Measurements from ENCODE around the gene DCAF6.

The DCAF6 gene

GRCh38 chr1:168032029-168032428 is 95.5 kb downstream of the DCAF6 start:
- DNase-seq: no peak
- H3K23ac ChIP-seq (ENCODE audit: low read length): no peak overlapping the region
- H3K56ac ChIP-seq (ENCODE audit: low read length): no peak overlapping the region
- H2BK120ac ChIP-seq (ENCODE audit: low read depth, low read length): no peak overlapping the region
- H3K36me3 ChIP-seq (ENCODE audit: control insufficient read depth, insufficient read depth, low read length): no peaks in the 10 kb centered on the region
- H2BK15ac ChIP-seq (replicated peaks; ENCODE audit: low read depth): no peak overlapping the region
- WGBS (ENCODE audit: extremely low coverage, insufficient coverage, low lambda C conversion rate): no CpG with 5 or more reads among the region's 1 CpG
- H3K79me2 ChIP-seq (ENCODE audit: control insufficient read depth, insufficient read depth, low read length): no peaks in the 10 kb centered on the region
- no peak overlapping the region for H3K27ac ChIP-seq (ENCODE audit: low read depth, low read length)
- no peaks in the 10 kb centered on the region for H3K79me1 ChIP-seq (ENCODE audit: low read length)
- no peak overlapping the region for H4K8ac ChIP-seq (ENCODE audit: low read depth, low read length)
- no peaks in the 10 kb centered on the region for H3K27me3 ChIP-seq (ENCODE audit: insufficient read depth, low read length, poor library complexity)
- no peak overlapping the region for H3K18ac ChIP-seq (ENCODE audit: low read length)
- H3K9ac ChIP-seq (ENCODE audit: low read length): no peak overlapping the region
- no peak overlapping the region for H3K4me3 ChIP-seq (ENCODE audit: low read length)
- H3K4me1 ChIP-seq (ENCODE audit: control insufficient read depth, low read depth, low read length): no peaks in the 10 kb centered on the region
- H2AK5ac ChIP-seq (ENCODE audit: low read length): no peak overlapping the region
- H2BK5ac ChIP-seq (ENCODE audit: low read length): no peak overlapping the region
- no peak overlapping the region for H3K4ac ChIP-seq (ENCODE audit: low read depth, low read length)
- H4K5ac ChIP-seq (ENCODE audit: low read length): no peak overlapping the region
- no peak overlapping the region for H3K4me2 ChIP-seq (ENCODE audit: low read length)

- no peaks in the 10 kb centered on the region for H3K4me1 ChIP-seq (ENCODE audit: control insufficient read depth, low read depth, low read length)
- no peak overlapping the region for H4K5ac ChIP-seq (ENCODE audit: low read length)
- no peak overlapping the region for H3K27ac ChIP-seq (ENCODE audit: low read depth, low read length)
- H4K8ac ChIP-seq (ENCODE audit: low read depth, low read length): no peak overlapping the region
- H2AK5ac ChIP-seq (ENCODE audit: low read length): no peak overlapping the region
- H3K23ac ChIP-seq (ENCODE audit: low read length): no peak overlapping the region
- H3K4me2 ChIP-seq (ENCODE audit: low read length): no peak overlapping the region
- no peak overlapping the region for H3K18ac ChIP-seq (ENCODE audit: low read length)
- H2BK120ac ChIP-seq (ENCODE audit: low read depth, low read length): no peak overlapping the region
- H3K79me2 ChIP-seq (ENCODE audit: control insufficient read depth, insufficient read depth, low read length): no peaks in the 10 kb centered on the region
- WGBS (ENCODE audit: extremely low coverage, insufficient coverage, low lambda C conversion rate): no CpG with 5 or more reads among the region's 5 CpGs
- no peak overlapping the region for H2BK5ac ChIP-seq (ENCODE audit: low read length)
- no peak for DNase-seq
- no peak overlapping the region for H2BK15ac ChIP-seq (replicated peaks; ENCODE audit: low read depth)
- H3K27me3 ChIP-seq (ENCODE audit: insufficient read depth, low read length, poor library complexity): no peaks in the 10 kb centered on the region
- H3K56ac ChIP-seq (ENCODE audit: low read length): no peak overlapping the region
- no peaks in the 10 kb centered on the region for H3K79me1 ChIP-seq (ENCODE audit: low read length)
- no peaks in the 10 kb centered on the region for H3K36me3 ChIP-seq (ENCODE audit: control insufficient read depth, insufficient read depth, low read length)
- no peak overlapping the region for H3K4me3 ChIP-seq (ENCODE audit: low read length)
- H3K4ac ChIP-seq (ENCODE audit: low read depth, low read length): no peak overlapping the region
- H3K9ac ChIP-seq (ENCODE audit: low read length): no peak overlapping the region
Measured at GRCh38 chr1:168035345-168035744, 98.9 kb downstream of the DCAF6 start.

- no peak for DNase-seq
- no peak overlapping the region for H3K18ac ChIP-seq (ENCODE audit: low read length)
- H3K4ac ChIP-seq (ENCODE audit: low read depth, low read length): no peak overlapping the region
- no peaks in the 10 kb centered on the region for H3K4me1 ChIP-seq (ENCODE audit: control insufficient read depth, low read depth, low read length)
- H4K5ac ChIP-seq (ENCODE audit: low read length): no peak overlapping the region
- no peaks in the 10 kb centered on the region for H3K79me2 ChIP-seq (ENCODE audit: control insufficient read depth, insufficient read depth, low read length)
- H3K23ac ChIP-seq (ENCODE audit: low read length): no peak overlapping the region
- H3K36me3 ChIP-seq (ENCODE audit: control insufficient read depth, insufficient read depth, low read length): peaks cover 2% of the 10 kb centered on the region
- WGBS (ENCODE audit: extremely low coverage, insufficient coverage, low lambda C conversion rate): no CpG with 5 or more reads among the region's 2 CpGs
- no peak overlapping the region for H2BK15ac ChIP-seq (replicated peaks; ENCODE audit: low read depth)
- H3K4me2 ChIP-seq (ENCODE audit: low read length): no peak overlapping the region
- H4K8ac ChIP-seq (ENCODE audit: low read depth, low read length): no peak overlapping the region
- no peak overlapping the region for H2BK120ac ChIP-seq (ENCODE audit: low read depth, low read length)
- no peaks in the 10 kb centered on the region for H3K79me1 ChIP-seq (ENCODE audit: low read length)
- H3K56ac ChIP-seq (ENCODE audit: low read length): no peak overlapping the region
- H3K27ac ChIP-seq (ENCODE audit: low read depth, low read length): no peak overlapping the region
- H3K27me3 ChIP-seq (ENCODE audit: insufficient read depth, low read length, poor library complexity): no peaks in the 10 kb centered on the region
- no peak overlapping the region for H3K4me3 ChIP-seq (ENCODE audit: low read length)
- H2AK5ac ChIP-seq (ENCODE audit: low read length): no peak overlapping the region
- no peak overlapping the region for H3K9ac ChIP-seq (ENCODE audit: low read length)
- no peak overlapping the region for H2BK5ac ChIP-seq (ENCODE audit: low read length)
Measured at GRCh38 chr1:168042362-168042761, 105.9 kb downstream of the DCAF6 start.

GRCh38 chr1:168045311-168045710 is 108.8 kb downstream of the DCAF6 start:
- H3K9ac ChIP-seq (ENCODE audit: low read length): no peak overlapping the region
- no peak overlapping the region for H3K4me3 ChIP-seq (ENCODE audit: low read length)
- H4K5ac ChIP-seq (ENCODE audit: low read length): no peak overlapping the region
- no peak overlapping the region for H2BK120ac ChIP-seq (ENCODE audit: low read depth, low read length)
- H3K56ac ChIP-seq (ENCODE audit: low read length): no peak overlapping the region
- no peaks in the 10 kb centered on the region for H3K27me3 ChIP-seq (ENCODE audit: insufficient read depth, low read length, poor library complexity)
- no peak overlapping the region for H4K8ac ChIP-seq (ENCODE audit: low read depth, low read length)
- H3K4ac ChIP-seq (ENCODE audit: low read depth, low read length): no peak overlapping the region
- no peaks in the 10 kb centered on the region for H3K4me1 ChIP-seq (ENCODE audit: control insufficient read depth, low read depth, low read length)
- no peak overlapping the region for H3K18ac ChIP-seq (ENCODE audit: low read length)
- no peak overlapping the region for H3K27ac ChIP-seq (ENCODE audit: low read depth, low read length)
- no peak overlapping the region for H2BK15ac ChIP-seq (replicated peaks; ENCODE audit: low read depth)
- no peaks in the 10 kb centered on the region for H3K79me2 ChIP-seq (ENCODE audit: control insufficient read depth, insufficient read depth, low read length)
- peaks cover 2% of the 10 kb centered on the region for H3K36me3 ChIP-seq (ENCODE audit: control insufficient read depth, insufficient read depth, low read length)
- no peaks in the 10 kb centered on the region for H3K79me1 ChIP-seq (ENCODE audit: low read length)
- no peak overlapping the region for H3K23ac ChIP-seq (ENCODE audit: low read length)
- H2AK5ac ChIP-seq (ENCODE audit: low read length): no peak overlapping the region
- H2BK5ac ChIP-seq (ENCODE audit: low read length): no peak overlapping the region
- DNase-seq: no peak
- no CpG with 5 or more reads among the region's 1 CpG for WGBS (ENCODE audit: extremely low coverage, insufficient coverage, low lambda C conversion rate)
- no peak overlapping the region for H3K4me2 ChIP-seq (ENCODE audit: low read length)

- H3K4me3 ChIP-seq (ENCODE audit: low read length): no peak overlapping the region
- no peak overlapping the region for H2BK5ac ChIP-seq (ENCODE audit: low read length)
- H3K27me3 ChIP-seq (ENCODE audit: insufficient read depth, low read length, poor library complexity): no peaks in the 10 kb centered on the region
- no peaks in the 10 kb centered on the region for H3K36me3 ChIP-seq (ENCODE audit: control insufficient read depth, insufficient read depth, low read length)
- DNase-seq: no peak
- H3K79me1 ChIP-seq (ENCODE audit: low read length): no peaks in the 10 kb centered on the region
- H3K56ac ChIP-seq (ENCODE audit: low read length): no peak overlapping the region
- no peak overlapping the region for H3K23ac ChIP-seq (ENCODE audit: low read length)
- no peaks in the 10 kb centered on the region for H3K79me2 ChIP-seq (ENCODE audit: control insufficient read depth, insufficient read depth, low read length)
- H2AK5ac ChIP-seq (ENCODE audit: low read length): no peak overlapping the region
- H3K9ac ChIP-seq (ENCODE audit: low read length): no peak overlapping the region
- WGBS (ENCODE audit: extremely low coverage, insufficient coverage, low lambda C conversion rate): no CpG with 5 or more reads among the region's 1 CpG
- H3K18ac ChIP-seq (ENCODE audit: low read length): no peak overlapping the region
- H4K5ac ChIP-seq (ENCODE audit: low read length): no peak overlapping the region
- no peak overlapping the region for H2BK120ac ChIP-seq (ENCODE audit: low read depth, low read length)
- no peak overlapping the region for H2BK15ac ChIP-seq (replicated peaks; ENCODE audit: low read depth)
- no peak overlapping the region for H3K27ac ChIP-seq (ENCODE audit: low read depth, low read length)
- no peak overlapping the region for H4K8ac ChIP-seq (ENCODE audit: low read depth, low read length)
- no peak overlapping the region for H3K4me2 ChIP-seq (ENCODE audit: low read length)
- no peaks in the 10 kb centered on the region for H3K4me1 ChIP-seq (ENCODE audit: control insufficient read depth, low read depth, low read length)
- H3K4ac ChIP-seq (ENCODE audit: low read depth, low read length): no peak overlapping the region
Measured at GRCh38 chr1:168050307-168050706, 113.8 kb downstream of the DCAF6 start.

- Histone ChIP-seq H2BK5ac (ENCODE audit: low read length) (no peak overlapping the region), H2BK120ac (ENCODE audit: low read depth, low read length) (no peak overlapping the region), H4K5ac (ENCODE audit: low read length) (no peak overlapping the region), H3K27ac (ENCODE audit: low read depth, low read length) (no peak overlapping the region), H2BK15ac (replicated peaks; ENCODE audit: low read depth) (no peak overlapping the region), H3K27me3 (ENCODE audit: insufficient read depth, low read length, poor library complexity) (no peaks in the 10 kb centered on the region), H3K23ac (ENCODE audit: low read length) (no peak overlapping the region), H3K4ac (ENCODE audit: low read depth, low read length) (no peak overlapping the region), H3K79me1 (ENCODE audit: low read length) (no peaks in the 10 kb centered on the region), H2AK5ac (ENCODE audit: low read length) (no peak overlapping the region), H3K36me3 (ENCODE audit: control insufficient read depth, insufficient read depth, low read length) (no peaks in the 10 kb centered on the region), H4K8ac (ENCODE audit: low read depth, low read length) (no peak overlapping the region), H3K9ac (ENCODE audit: low read length) (no peak overlapping the region), H3K4me3 (ENCODE audit: low read length) (no peak overlapping the region), H3K18ac (ENCODE audit: low read length) (no peak overlapping the region), H3K79me2 (ENCODE audit: control insufficient read depth, insufficient read depth, low read length) (no peaks in the 10 kb centered on the region), H3K4me1 (ENCODE audit: control insufficient read depth, low read depth, low read length) (no peaks in the 10 kb centered on the region), H3K56ac (ENCODE audit: low read length) (no peak overlapping the region), H3K4me2 (ENCODE audit: low read length) (no peak overlapping the region)
- DNase-seq: no peak
- no CpG with 5 or more reads among the region's 1 CpG for WGBS (ENCODE audit: extremely low coverage, insufficient coverage, low lambda C conversion rate)
Measured at GRCh38 chr1:168050880-168051279, 114.4 kb downstream of the DCAF6 start.

Data from mesendoderm (in vitro differentiated cells).